Ishikawa (cell line): ENCODE measurements around the gene KRT79.

Experiments used
- CEBPB ChIP-seq: IDR thresholded peaks from 2 replicates; pipeline ENCODE4 v1.6.1; 2012
- CREB1 ChIP-seq: IDR thresholded peaks from 2 replicates; pipeline ENCODE4 v1.6.1; 2012; ENCODE audit warnings: low read depth
- EGR1 ChIP-seq: IDR thresholded peaks from 2 replicates; pipeline ENCODE4 v1.6.1; 2012
- EP300 ChIP-seq: IDR thresholded peaks from 2 replicates; pipeline ENCODE4 v1.6.1; 2012; ENCODE audit warnings: borderline replicate concordance
- FOXM1 ChIP-seq: IDR thresholded peaks from 2 replicates; pipeline ENCODE4 v1.6.1; 2012; ENCODE audit warnings: low read depth, borderline replicate concordance
- MAX ChIP-seq: IDR thresholded peaks from 2 replicates; pipeline ENCODE4 v1.6.1; 2012
- NFIC ChIP-seq: IDR thresholded peaks from 2 replicates; pipeline ENCODE4 v1.6.1; 2012
- RAD21 ChIP-seq: IDR thresholded peaks from 2 replicates; pipeline ENCODE4 v1.6.1; 2012; ENCODE audit warnings: low read depth
- REST ChIP-seq: IDR thresholded peaks from 2 replicates; pipeline ENCODE4 v1.6.1; 2012; ENCODE audit warnings: low read depth, mild to moderate bottlenecking
- TAF1 ChIP-seq: IDR thresholded peaks from 2 replicates; pipeline ENCODE4 v1.6.1; 2012; ENCODE audit warnings: low read depth, mild to moderate bottlenecking
- TCF12 ChIP-seq: IDR thresholded peaks from 2 replicates; pipeline ENCODE4 v1.6.1; 2012; ENCODE audit warnings: low read depth
- TEAD4 ChIP-seq: IDR thresholded peaks from 2 replicates; pipeline ENCODE4 v1.6.1; 2012
- USF1 ChIP-seq: IDR thresholded peaks from 2 replicates; pipeline ENCODE4 v1.6.1; 2012
- YY1 ChIP-seq: IDR thresholded peaks from 2 replicates; pipeline ENCODE4 v1.6.1; 2012; ENCODE audit warnings: low read depth
- ZBTB7A ChIP-seq: IDR thresholded peaks from 2 replicates; pipeline ENCODE4 v1.6.1; 2012; ENCODE audit warnings: low read depth

KRT79 gene

GRCh38 chr12:52771505-52771904, 62.6 kb downstream of the KRT79 start:
- TF ChIP-seq EGR1 (no peak), CREB1 (no peak), TEAD4 (no peak), ZBTB7A (no peak), TCF12 (no peak), USF1 (no peak), NFIC (no peak), CEBPB (no peak), RAD21 (no peak), REST (no peak), MAX (no peak), TAF1 (no peak), YY1 (no peak), EP300 (no peak), FOXM1 (no peak)
